IMR-90 (cell line): ENCODE results near the gene DOCK9. TPM values are rescaled to one million over a fixed set of nuclear protein-coding genes. Genes with fewer than 3 reads are reported as not detected.

Source experiments
- ATAC-seq: fragments of 200-7000 bp; cut with Tn5 transposase; 2 replicates; pipeline ENCODE4 v1.9.1; 2020; ENCODE audit warnings: low read depth, mild to moderate bottlenecking, moderate library complexity
- BruUV-seq: library from RNA; stranded (reverse); fragments of 400-500 nt; replicated peaks from 2 replicates; lab custom pipeline; 2021; lab: Mats Ljungman, UMichigan
- CTCF ChIA-PET: fragments of 300-600 bp; formaldehyde crosslinking; extraction: SDS; loops from one replicate; lab custom pipeline; 2021; ENCODE audit warnings: antibody characterized with exemption; lab: Yijun Ruan, JAX
- POLR2A ChIA-PET: fragments of 300-600 bp; sonication (Branson Sonifier 250); formaldehyde crosslinking; loops from one replicate; lab custom pipeline; 2022; ENCODE audit warnings: antibody characterized with exemption; ENCODE audit not compliant: unreplicated experiment; lab: Charles Lee
- DNase-seq: peaks from one replicate; pipeline ENCODE4 v3.0.0; 2013
- H2AFZ ChIP-seq: replicated peaks from 2 replicates; pipeline ENCODE3; 2013; ENCODE audit warnings: low read length, mild to moderate bottlenecking; ENCODE audit not compliant: poor library complexity
- H2AK5ac ChIP-seq: 2 replicates; pipeline ENCODE4 v1.6.1; 2013; ENCODE audit warnings: low read depth, low read length, inconsistent platforms
- H2AK9ac ChIP-seq: replicated peaks from 2 replicates; pipeline ENCODE3; 2013; ENCODE audit warnings: mild to moderate bottlenecking, low read depth, low read length, moderate library complexity; ENCODE audit not compliant: poor library complexity
- H2BK120ac ChIP-seq: 2 replicates; pipeline ENCODE4 v1.6.1; 2013; ENCODE audit warnings: low read depth, low read length, inconsistent platforms
- H2BK15ac ChIP-seq: 3 replicates; pipeline ENCODE4 v1.6.1; 2013; ENCODE audit warnings: low read depth, low read length, inconsistent platforms
- H2BK20ac ChIP-seq: 2 replicates; pipeline ENCODE4 v1.6.1; 2013; ENCODE audit warnings: low read depth, mild to moderate bottlenecking, inconsistent platforms, low read length, moderate library complexity
- H2BK5ac ChIP-seq: 2 replicates; pipeline ENCODE4 v1.6.1; 2013; ENCODE audit warnings: mild to moderate bottlenecking, low read depth, low read length, inconsistent platforms; ENCODE audit not compliant: poor library complexity, severe bottlenecking
- H3K14ac ChIP-seq: replicated peaks from 2 replicates; pipeline ENCODE4 v1.6.1; 2013; ENCODE audit warnings: low read depth, low read length, inconsistent platforms
- H3K18ac ChIP-seq: 2 replicates; pipeline ENCODE4 v1.6.1; 2013; ENCODE audit warnings: low read depth, low read length, control low read depth
- H3K23ac ChIP-seq: 2 replicates; pipeline ENCODE4 v1.6.1; 2013; ENCODE audit warnings: low read depth, low read length, inconsistent platforms
- H3K27ac ChIP-seq: 2 replicates; pipeline ENCODE4 v1.5.1; 2013; ENCODE audit warnings: mild to moderate bottlenecking, control low read depth, low read length; ENCODE audit not compliant: insufficient read depth
- H3K27me3 ChIP-seq: 2 replicates; pipeline ENCODE4 v1.6.1; 2013; ENCODE audit warnings: low read length; ENCODE audit not compliant: control insufficient read depth, insufficient read depth
- H3K36me3 ChIP-seq: 2 replicates; pipeline ENCODE4 v1.6.1; 2013; ENCODE audit warnings: low read length, mixed read lengths; ENCODE audit not compliant: control insufficient read depth, insufficient read depth
- H3K4ac ChIP-seq: 2 replicates; pipeline ENCODE4 v1.6.1; 2013; ENCODE audit warnings: low read depth, low read length, inconsistent platforms
- H3K4me1 ChIP-seq: 2 replicates; pipeline ENCODE4 v1.6.1; 2013; ENCODE audit warnings: low read length, mixed read lengths; ENCODE audit not compliant: control insufficient read depth, insufficient read depth
- H3K4me2 ChIP-seq: 2 replicates; pipeline ENCODE4 v1.6.1; 2013; ENCODE audit warnings: low read depth, mild to moderate bottlenecking, control low read depth, low read length, moderate library complexity
- H3K4me3 ChIP-seq: 2 replicates; pipeline ENCODE4 v1.5.1; 2013; ENCODE audit warnings: low read depth, mild to moderate bottlenecking, control low read depth, low read length, moderate library complexity; ENCODE audit not compliant: insufficient read depth
- H3K56ac ChIP-seq: 2 replicates; pipeline ENCODE4 v1.6.1; 2013; ENCODE audit warnings: low read length, inconsistent platforms; ENCODE audit not compliant: insufficient read depth; ENCODE audit errors: extremely low read depth
- H3K79me1 ChIP-seq, 2 experiments: 2 replicates each; pipeline ENCODE4 v1.6.1; 2013; ENCODE audit warnings: low read length in 2 of 2, inconsistent platforms in 1 of 2, low read depth in 1 of 2
- H3K9ac ChIP-seq: 2 replicates; pipeline ENCODE4 v1.6.1; 2013; ENCODE audit warnings: low read depth, low read length, control low read depth
- H3K9me1 ChIP-seq: 2 replicates; pipeline ENCODE4 v1.6.1; 2013; ENCODE audit warnings: low read length, inconsistent platforms; ENCODE audit not compliant: insufficient read depth
- H3K9me3 ChIP-seq: 2 replicates; pipeline ENCODE4 v1.6.1; 2013; ENCODE audit warnings: low read length; ENCODE audit not compliant: control insufficient read depth, insufficient read depth
- H4K20me1 ChIP-seq: 2 replicates; pipeline ENCODE4 v1.6.1; 2013; ENCODE audit warnings: low read length, inconsistent platforms; ENCODE audit not compliant: insufficient read depth
- H4K5ac ChIP-seq: 2 replicates; pipeline ENCODE4 v1.6.1; 2013; ENCODE audit warnings: mild to moderate bottlenecking, low read depth, low read length, control low read depth
- H4K8ac ChIP-seq, 2 experiments: 2 replicates each; pipeline ENCODE4 v1.6.1; 2013; ENCODE audit warnings: low read depth in 2 of 2, low read length in 2 of 2, control low read depth in 1 of 2, inconsistent platforms in 1 of 2
- H4K91ac ChIP-seq: 2 replicates; pipeline ENCODE4 v1.6.1; 2013; ENCODE audit warnings: low read depth, low read length, inconsistent platforms; ENCODE audit not compliant: insufficient read depth
- SMC3 ChIP-seq: fragments of 150-350 bp; IDR thresholded peaks from 2 replicates; pipeline ENCODE4 v1.6.1; 2016; ENCODE audit warnings: low read depth, mild to moderate bottlenecking, antibody characterized with exemption, low read length, moderate library complexity
- WGBS, 2 experiments: methylation state at CpG; one replicate each; pipeline versions ENCODE4 v1.1.5 to v1.1.7; 2013; ENCODE audit warnings: missing lambda C conversion rate in 2 of 2; ENCODE audit not compliant: insufficient read length in 1 of 2; ENCODE audit errors: extremely low coverage in 2 of 2; 5-methylcytosine and 5-hydroxymethylcytosine counted together
- dilution Hi-C: fragments of 300-500 bp; cut with HindIII; formaldehyde crosslinking; loops from one replicate; pipeline ENCODE4 v1.14.3; 2018; ENCODE audit warnings: low sequenced_read_pairs; ENCODE audit not compliant: unreplicated experiment
- in situ Hi-C: fragments of 300-500 bp; cut with MboI; formaldehyde crosslinking; loops from 3 replicates; pipeline ENCODE4 v1.14.3; 2019; ENCODE audit warnings: low sequenced_read_pairs, inconsistent platforms, mixed read lengths
- intact Hi-C: fragments of 100-400 bp; cut with micrococcal nuclease; formaldehyde crosslinking; loops from 2 replicates; pipeline ENCODE4 v1.10.0; 2022
- polyA plus RNA-seq, 3 experiments: library from polyadenylated mRNA; depleted of rRNA; stranded (reverse); fragments of >200 nt; gene quantifications; 2 replicates each; pipeline ENCODE4 v1.2.3, GENCODE V29; 2012; ENCODE audit warnings: low replicate concordance in 1 of 3
- total RNA-seq: library from RNA; depleted of rRNA; stranded (reverse); fragments of >200 nt; gene quantifications from 2 replicates; pipeline ENCODE4 v1.2.3, GENCODE V29; 2012
- TF ChIP-seq, protein P1 (sequence below): fragments of 150-350 bp; IDR thresholded peaks from 2 replicates; pipeline ENCODE4 v1.6.1; 2017; ENCODE audit warnings: mild to moderate bottlenecking, antibody characterized with exemption, low read length, low read depth

The DOCK9 gene
- total and polyA plus RNA-seq, 2 of the 4 experiments (the other 2 are of a cell fraction) = 4.8 to 7.2 TPM

DNA sequence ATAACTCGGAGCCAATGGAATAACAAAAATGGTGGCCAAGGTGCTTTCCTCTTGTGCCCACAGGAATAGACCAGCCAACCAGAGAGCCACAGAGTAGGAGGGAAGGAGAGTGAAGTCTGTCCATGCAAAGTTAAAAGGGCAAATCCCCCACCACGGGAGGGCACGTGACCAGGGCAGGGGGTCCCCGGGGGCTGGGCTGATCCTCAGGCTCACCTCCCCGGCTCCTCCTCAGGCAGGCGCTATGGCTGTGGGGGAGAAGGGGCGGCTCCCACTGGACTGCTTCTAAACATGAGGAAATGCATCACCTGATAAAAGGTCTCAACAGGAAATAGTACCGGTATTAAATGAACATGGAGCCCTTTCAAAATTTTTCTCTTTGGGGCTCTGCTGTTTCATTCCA lies 152.2 kb downstream of the DOCK9 start:
- Histone ChIP-seq H3K4me3 (no peak overlapping the region), H3K4me2 (no peak overlapping the region), H3K9ac (no peak overlapping the region), H2AK5ac (no peak overlapping the region), H3K27me3 (no peaks in the 10 kb centered on the region), H4K8ac (no peak overlapping the region), H4K20me1 (no peaks in the 10 kb centered on the region), H2AK9ac (no peak overlapping the region), H3K56ac (no peak overlapping the region), H3K18ac (no peak overlapping the region), H3K36me3 (no peaks in the 10 kb centered on the region), H2BK15ac (no peak overlapping the region), H3K9me1 (peaks cover 15% of the 10 kb centered on the region; the same call in 1 of the 2 replicates), H2BK20ac (no peak overlapping the region), H3K27ac (no peak overlapping the region), H3K23ac (no peak overlapping the region), H3K4me1 (peaks cover 2% of the 10 kb centered on the region; the same call in 1 of the 2 replicates), H2BK120ac (no peak overlapping the region), H2AFZ (no peak overlapping the region), H3K79me1 (no peaks in the 10 kb centered on the region), H3K14ac (no peak overlapping the region), H4K5ac (no peak overlapping the region), H3K4ac (no peak overlapping the region), H3K9me3 (no peaks in the 10 kb centered on the region), H4K91ac (no peak overlapping the region), H2BK5ac (no peak overlapping the region)
- no TSS peak for BruUV-seq
- in situ Hi-C loops = loop anchor here (25.0 kb wide), 2 partner anchors 688 to 963 kb away; partner anchors contain the start of gene FARP1
- no CpG with 5 or more reads among the region's 8 CpGs for WGBS, 2 experiments
- no peak for DNase-seq
- no peak for TF ChIP-seq SMC3
- TF ChIP-seq, protein P1, sequence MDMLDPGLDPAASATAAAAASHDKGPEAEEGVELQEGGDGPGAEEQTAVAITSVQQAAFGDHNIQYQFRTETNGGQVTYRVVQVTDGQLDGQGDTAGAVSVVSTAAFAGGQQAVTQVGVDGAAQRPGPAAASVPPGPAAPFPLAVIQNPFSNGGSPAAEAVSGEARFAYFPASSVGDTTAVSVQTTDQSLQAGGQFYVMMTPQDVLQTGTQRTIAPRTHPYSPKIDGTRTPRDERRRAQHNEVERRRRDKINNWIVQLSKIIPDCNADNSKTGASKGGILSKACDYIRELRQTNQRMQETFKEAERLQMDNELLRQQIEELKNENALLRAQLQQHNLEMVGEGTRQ = no peak
- ATAC-seq = no peak
- ChIA-PET CTCF (interaction anchor here (1.0 kb wide), 1 partner anchor 14 kb away, joined by 3 read pairs; no protein-coding TSS in a partner anchor), POLR2A (no interaction called here)
- dilution Hi-C loops = no loop called here
- intact Hi-C loops = no loop called here
